Measurements from ENCODE around the gene ZSWIM6.

ZSWIM6 gene

DNA sequence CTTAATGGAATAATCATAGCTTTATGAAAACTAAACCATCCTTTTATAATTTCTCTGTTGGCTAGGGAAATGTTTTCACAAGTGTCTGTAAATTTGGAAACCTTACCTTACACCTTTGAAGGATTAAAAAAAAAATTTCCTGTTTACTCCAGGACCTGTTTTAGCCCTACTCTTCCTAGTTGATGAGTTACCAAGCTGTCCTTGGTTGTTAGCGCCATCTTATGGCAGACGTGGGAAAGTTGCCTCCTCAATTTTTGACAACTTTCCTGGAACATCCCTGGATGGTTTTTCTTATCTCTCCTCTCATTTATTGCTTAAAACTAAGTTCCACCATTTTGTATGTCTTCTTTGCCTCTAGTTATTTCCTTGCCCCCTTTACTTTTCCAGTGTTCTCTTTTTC, 25.7 kb downstream of the ZSWIM6 start:
- in situ Hi-C loops (cut with MboI; ENCODE audit: low sequenced_read_pairs): no loop called here

DNA sequence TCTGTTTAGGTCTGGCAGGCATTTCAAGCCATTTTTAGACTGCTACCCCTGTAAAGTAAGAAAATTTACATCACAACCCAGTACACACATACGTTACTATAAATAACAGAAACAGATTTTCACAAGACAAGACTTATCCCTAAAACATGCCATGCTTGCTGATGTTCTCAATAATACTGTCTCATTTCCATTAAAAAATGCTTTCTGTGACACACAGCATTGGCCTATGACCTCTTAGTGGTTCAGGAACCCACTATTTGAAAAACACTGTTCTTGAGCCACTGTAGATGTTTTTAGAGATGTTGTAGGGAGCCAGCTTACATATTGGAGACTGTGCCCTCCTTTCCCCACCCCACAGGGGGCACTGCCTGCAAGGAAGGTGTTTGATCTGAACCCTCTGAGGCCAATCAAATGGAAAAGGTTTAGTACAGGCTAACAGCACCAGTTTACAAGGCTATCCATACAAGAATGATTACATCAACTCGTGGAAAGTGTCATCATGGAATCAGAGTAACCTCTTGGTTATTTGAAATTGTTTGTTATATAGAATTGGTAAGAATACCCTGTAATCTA, 30.8 kb downstream of the ZSWIM6 start:
- in situ Hi-C loops (cut with MboI; ENCODE audit: low sequenced_read_pairs): no loop called here

DNA sequence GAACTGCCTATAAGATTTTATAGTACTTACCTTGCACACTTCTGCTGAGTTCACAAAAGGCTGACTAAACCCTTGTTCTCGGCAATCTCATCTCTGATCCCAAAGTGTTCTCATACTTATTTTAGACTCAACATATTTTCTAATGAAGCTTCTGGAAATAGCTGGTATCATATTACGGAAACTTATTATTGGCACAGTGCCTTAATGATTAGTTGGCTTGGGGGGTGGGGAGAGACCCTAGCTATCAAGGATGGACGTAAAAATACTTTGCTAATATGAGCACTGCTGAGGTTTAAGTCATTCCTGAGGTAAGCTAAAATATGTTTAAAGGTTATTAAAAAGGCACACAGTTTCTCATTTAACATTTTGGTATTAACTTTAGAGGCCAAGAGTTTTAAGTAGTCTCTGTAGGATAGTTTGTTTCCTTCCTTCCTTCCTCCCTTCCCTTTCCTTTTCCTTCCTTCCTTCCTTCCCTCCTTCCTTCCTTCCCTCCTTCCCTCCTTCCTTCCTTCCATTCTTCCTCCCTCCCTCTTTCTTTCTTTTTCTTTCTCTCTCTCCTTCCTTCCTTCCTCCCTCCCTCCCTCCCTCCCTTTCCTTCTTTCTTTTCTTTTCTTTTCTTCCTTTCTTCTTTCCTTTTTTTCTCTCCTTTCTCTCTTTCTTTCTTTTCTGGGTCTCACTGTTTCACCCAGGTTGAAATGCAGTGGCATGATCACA, 31.5 kb downstream of the ZSWIM6 start:
- in situ Hi-C loops (cut with MboI; ENCODE audit: low sequenced_read_pairs): no loop called here

- in situ Hi-C loops (cut with MboI; ENCODE audit: low sequenced_read_pairs): no loop called here
Measured at GRCh38 chr5:61366497-61367240, 34.6 kb downstream of the ZSWIM6 start.

- in situ Hi-C loops (cut with MboI; ENCODE audit: low sequenced_read_pairs): no loop called here
Measured at GRCh38 chr5:61370506-61370905, 38.4 kb downstream of the ZSWIM6 start.

GRCh38 chr5:61371474-61371873, 39.4 kb downstream of the ZSWIM6 start:
- in situ Hi-C loops (cut with MboI; ENCODE audit: low sequenced_read_pairs): no loop called here

DNA sequence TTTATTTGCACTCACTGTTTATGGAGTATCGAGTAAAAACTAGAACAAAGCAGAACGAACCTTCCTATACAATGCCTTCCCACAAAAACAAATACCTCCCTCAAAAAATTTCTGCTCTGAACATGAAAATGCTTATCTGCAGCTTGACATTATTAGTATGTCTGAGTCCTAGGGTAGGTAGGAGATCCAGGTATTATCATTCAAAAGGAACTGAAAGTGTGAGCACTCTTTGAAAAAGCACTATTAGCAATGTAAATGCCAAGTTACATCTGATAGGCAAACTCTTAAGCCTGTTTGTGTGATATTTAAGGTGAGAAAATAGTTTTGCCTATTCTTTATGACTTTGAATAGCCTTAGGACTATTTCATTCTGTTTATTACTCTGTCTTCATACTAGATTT, 47.6 kb downstream of the ZSWIM6 start:
- in situ Hi-C loops (cut with MboI; ENCODE audit: low sequenced_read_pairs): no loop called here

DNA sequence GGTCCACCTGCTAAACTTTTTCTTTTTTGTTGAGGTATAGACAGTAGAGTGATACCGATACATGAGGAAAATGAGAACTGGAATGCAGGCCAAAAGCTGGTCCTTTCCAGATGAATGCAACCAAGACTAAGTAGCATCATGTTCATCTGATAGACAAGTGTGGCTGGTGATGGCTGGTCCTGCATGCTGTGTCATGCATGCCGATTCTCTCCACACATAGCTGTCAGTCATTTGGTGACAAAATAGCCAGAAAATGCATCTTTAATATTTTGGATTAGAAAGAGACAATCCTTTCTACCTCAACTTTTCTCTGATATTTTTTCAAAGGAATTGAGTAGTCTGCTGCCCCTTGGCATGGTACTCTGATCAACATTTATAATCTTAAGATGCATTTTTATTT, 49.9 kb downstream of the ZSWIM6 start:
- in situ Hi-C loops (cut with MboI; ENCODE audit: low sequenced_read_pairs): no loop called here

DNA sequence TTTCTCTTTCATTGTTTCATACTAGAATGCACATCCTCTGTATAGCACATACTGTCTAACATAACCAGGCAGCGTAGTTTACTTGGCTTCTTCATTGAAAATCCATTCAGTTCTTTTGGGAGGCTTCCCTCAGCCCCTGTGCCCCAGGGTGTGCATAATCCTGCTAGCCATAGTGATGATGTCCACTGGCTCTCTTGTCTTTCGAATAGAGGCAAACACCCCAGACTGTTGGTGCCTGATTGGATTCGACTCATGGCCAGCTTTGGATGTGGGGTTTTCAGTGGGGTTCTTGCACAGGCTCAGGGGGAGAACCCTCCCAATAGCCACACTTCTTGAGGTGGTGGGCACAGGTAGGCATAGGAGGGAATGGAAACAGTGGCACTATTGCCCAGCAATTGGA, 53.6 kb downstream of the ZSWIM6 start:
- in situ Hi-C loops (cut with MboI; ENCODE audit: low sequenced_read_pairs): no loop called here

- in situ Hi-C loops (cut with MboI; ENCODE audit: low sequenced_read_pairs): no loop called here
Measured at GRCh38 chr5:61386045-61386800, 54.2 kb downstream of the ZSWIM6 start.

GRCh38 chr5:61389609-61390008, 57.6 kb downstream of the ZSWIM6 start:
- in situ Hi-C loops (cut with MboI; ENCODE audit: low sequenced_read_pairs): no loop called here

DNA sequence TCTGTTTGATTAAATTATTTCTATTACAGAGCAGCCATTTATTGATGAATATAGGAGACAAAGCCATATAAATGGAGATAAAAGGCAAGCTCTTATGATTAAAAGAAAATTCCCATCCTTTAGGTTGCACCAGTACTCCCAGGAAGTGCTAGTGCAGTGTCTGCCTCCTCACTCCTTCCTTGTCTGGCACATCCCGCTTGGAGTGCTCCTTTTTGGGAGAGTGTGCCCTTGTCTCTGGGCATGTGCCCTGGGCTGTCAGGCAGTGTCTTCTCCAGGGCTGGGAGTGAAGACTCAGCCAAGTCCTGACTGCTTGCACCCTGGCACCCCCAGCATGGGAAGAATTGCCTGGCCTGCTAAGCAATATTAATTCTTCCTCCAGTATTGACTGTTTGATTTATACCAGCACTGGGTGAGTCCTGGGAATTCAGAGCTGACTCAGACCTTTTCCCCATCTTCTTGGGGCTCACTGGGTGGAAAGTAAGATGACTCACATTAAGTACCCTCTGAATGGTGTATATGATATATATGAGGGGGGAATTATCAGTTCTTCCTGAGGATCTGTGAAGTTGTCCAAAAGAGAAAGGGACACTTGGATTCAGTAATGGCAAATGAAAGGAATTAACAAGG, 62.1 kb downstream of the ZSWIM6 start:
- in situ Hi-C loops (cut with MboI; ENCODE audit: low sequenced_read_pairs): no loop called here

- in situ Hi-C loops (cut with MboI; ENCODE audit: low sequenced_read_pairs): no loop called here
Measured at GRCh38 chr5:61394793-61395192, 62.7 kb downstream of the ZSWIM6 start.

- in situ Hi-C loops (cut with MboI; ENCODE audit: low sequenced_read_pairs): no loop called here
Measured at GRCh38 chr5:61397238-61397637, 65.2 kb downstream of the ZSWIM6 start.

- in situ Hi-C loops (cut with MboI; ENCODE audit: low sequenced_read_pairs): no loop called here
Measured at GRCh38 chr5:61397937-61398336, 65.9 kb downstream of the ZSWIM6 start.

- in situ Hi-C loops (cut with MboI; ENCODE audit: low sequenced_read_pairs): no loop called here
Measured at GRCh38 chr5:61398440-61398839, 66.4 kb downstream of the ZSWIM6 start.

GRCh38 chr5:61399679-61400078, 67.6 kb downstream of the ZSWIM6 start:
- in situ Hi-C loops (cut with MboI; ENCODE audit: low sequenced_read_pairs): no loop called here

GRCh38 chr5:61401726-61402125, 69.7 kb downstream of the ZSWIM6 start:
- in situ Hi-C loops (cut with MboI; ENCODE audit: low sequenced_read_pairs): no loop called here

- in situ Hi-C loops (cut with MboI; ENCODE audit: low sequenced_read_pairs): no loop called here
Measured at GRCh38 chr5:61402244-61402823, 70.3 kb downstream of the ZSWIM6 start.
